ENCODE data around the gene SACS. TPM values are rescaled to one million over a fixed set of nuclear protein-coding genes. Genes with fewer than 3 reads are reported as not detected.

The SACS gene
- polyA plus RNA-seq, 3 donors = 1.7 to 2.7 (median 2.2) TPM

DNA sequence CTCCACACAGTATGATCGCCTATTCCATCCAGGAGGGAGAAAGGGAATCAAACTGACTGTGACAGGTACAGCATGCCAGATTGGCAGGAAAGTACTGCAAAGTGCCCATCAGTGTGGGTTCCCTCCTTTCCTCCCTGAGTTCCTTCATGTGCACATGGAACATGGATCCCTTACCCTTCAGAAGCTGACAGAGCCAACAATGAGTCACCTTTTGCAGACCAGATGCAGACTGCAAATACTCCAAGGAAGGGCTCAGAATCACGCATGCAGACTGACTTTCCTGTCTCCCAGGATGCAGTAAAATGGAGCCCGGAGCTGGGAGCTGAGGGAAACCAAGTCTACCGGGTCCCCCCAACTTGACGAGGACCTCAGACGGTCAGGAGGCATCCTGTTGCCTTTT lies 41.8 kb downstream of the SACS start:
- H4K20me1 ChIP-seq (ENCODE audit: insufficient read depth, low read length) = no peaks in the 10 kb centered on the region
- intact Hi-C loops (cut with micrococcal nuclease) = no loop called here

DNA sequence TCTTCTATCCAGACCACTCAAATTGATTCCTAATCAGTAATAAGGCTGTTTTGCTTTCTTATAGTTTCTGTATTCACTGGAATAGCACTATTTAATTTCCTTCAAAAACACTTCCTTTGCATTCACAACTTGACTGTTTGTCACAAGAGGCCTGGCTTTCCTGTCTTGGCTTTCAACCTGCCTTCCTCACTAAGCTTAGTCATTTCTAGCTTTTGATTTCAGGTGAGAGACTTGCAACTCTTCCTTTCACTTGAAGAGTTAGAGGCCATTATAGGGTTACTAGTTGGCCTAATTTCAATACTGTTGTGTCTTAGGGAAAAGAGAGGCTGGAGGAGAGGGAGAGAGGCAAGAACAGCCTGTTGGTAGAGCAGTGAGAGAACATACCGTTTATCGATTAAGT lies 47.0 kb downstream of the SACS start:
- TF ChIP-seq, protein P1, sequence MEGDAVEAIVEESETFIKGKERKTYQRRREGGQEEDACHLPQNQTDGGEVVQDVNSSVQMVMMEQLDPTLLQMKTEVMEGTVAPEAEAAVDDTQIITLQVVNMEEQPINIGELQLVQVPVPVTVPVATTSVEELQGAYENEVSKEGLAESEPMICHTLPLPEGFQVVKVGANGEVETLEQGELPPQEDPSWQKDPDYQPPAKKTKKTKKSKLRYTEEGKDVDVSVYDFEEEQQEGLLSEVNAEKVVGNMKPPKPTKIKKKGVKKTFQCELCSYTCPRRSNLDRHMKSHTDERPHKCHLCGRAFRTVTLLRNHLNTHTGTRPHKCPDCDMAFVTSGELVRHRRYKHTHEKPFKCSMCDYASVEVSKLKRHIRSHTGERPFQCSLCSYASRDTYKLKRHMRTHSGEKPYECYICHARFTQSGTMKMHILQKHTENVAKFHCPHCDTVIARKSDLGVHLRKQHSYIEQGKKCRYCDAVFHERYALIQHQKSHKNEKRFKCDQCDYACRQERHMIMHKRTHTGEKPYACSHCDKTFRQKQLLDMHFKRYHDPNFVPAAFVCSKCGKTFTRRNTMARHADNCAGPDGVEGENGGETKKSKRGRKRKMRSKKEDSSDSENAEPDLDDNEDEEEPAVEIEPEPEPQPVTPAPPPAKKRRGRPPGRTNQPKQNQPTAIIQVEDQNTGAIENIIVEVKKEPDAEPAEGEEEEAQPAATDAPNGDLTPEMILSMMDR (IDR thresholded peaks at IDR 0.05) = no peak
- Histone ChIP-seq H3K79me2 (ENCODE audit: insufficient read depth, low read length) (no peaks in the 10 kb centered on the region), H3K4me2 (replicated peaks; ENCODE audit: extremely low read depth, low read length, poor library complexity, severe bottlenecking) (no peak overlapping the region), H4K20me1 (ENCODE audit: insufficient read depth, low read length) (no peaks in the 10 kb centered on the region), H3K27me3 (ENCODE audit: control insufficient read depth in 2 of 2, insufficient read depth in 2 of 2, low read length in 2 of 2) (no peaks in the 10 kb centered on the region), H3K9me3 (replicated peaks in 1 of 2; ENCODE audit: control insufficient read depth in 1 of 2, insufficient read depth in 1 of 2, low read length in 2 of 2) (no peaks in the 10 kb centered on the region), H3K27ac (ENCODE audit: low read depth in 1 of 2, low read length in 2 of 2) (no peak overlapping the region), H3K4me1 (ENCODE audit: control insufficient read depth in 1 of 2, insufficient read depth in 2 of 2, low read length in 2 of 2) (no peaks in the 10 kb centered on the region), H3K36me3 (replicated peaks in 1 of 2; ENCODE audit: control insufficient read depth in 1 of 2, insufficient read depth in 2 of 2, low read length in 2 of 2) (no peaks in the 10 kb centered on the region), H3K9ac (ENCODE audit: insufficient read depth, low read length, poor library complexity, severe bottlenecking) (no peak overlapping the region), H3K4me3 (replicated peaks in 1 of 3; ENCODE audit: low read depth in 2 of 3, low read length in 3 of 3) (no peak overlapping the region), H2AFZ (ENCODE audit: insufficient read depth, low read depth, low read length, poor library complexity, severe bottlenecking) (no peak overlapping the region)
- no peak for DNase-seq
- Mint-ChIP-seq H3K36me3 (peaks cover 0 to 2% of the 10 kb centered on the region in 2 donors), H3K27me3 (ENCODE audit: low read depth in 3 of 3) (peaks cover 0 to 5% (median 0%) of the 10 kb centered on the region in 3 donors), H3K4me3 (no peak overlapping the region), H3K27ac (no peak overlapping the region), H3K9me3 (peaks cover 0 to 2% (median 0%) of the 10 kb centered on the region in 7 donors), H3K4me1 (no peaks in the 10 kb centered on the region)
- intact Hi-C loops (cut with micrococcal nuclease) = no loop called here
- WGBS (ENCODE audit: insufficient coverage) = no CpG with 5 or more reads among the region's 2 CpGs

More for the DNA sequence above, 41.8 kb downstream of the SACS start:
- Histone ChIP-seq H3K79me2 (ENCODE audit: insufficient read depth, low read length) (no peaks in the 10 kb centered on the region), H3K4me1 (ENCODE audit: control insufficient read depth in 1 of 2, insufficient read depth in 2 of 2, low read length in 2 of 2) (no peaks in the 10 kb centered on the region), H3K27ac (ENCODE audit: low read depth in 1 of 2, low read length in 2 of 2) (no peak overlapping the region), H3K27me3 (ENCODE audit: control insufficient read depth in 2 of 2, insufficient read depth in 2 of 2, low read length in 2 of 2) (no peaks in the 10 kb centered on the region), H3K9ac (ENCODE audit: insufficient read depth, low read length, poor library complexity, severe bottlenecking) (no peak overlapping the region), H2AFZ (ENCODE audit: insufficient read depth, low read depth, low read length, poor library complexity, severe bottlenecking) (no peak overlapping the region), H3K9me3 (replicated peaks in 1 of 2; ENCODE audit: control insufficient read depth in 1 of 2, insufficient read depth in 1 of 2, low read length in 2 of 2) (no peaks in the 10 kb centered on the region), H3K4me3 (replicated peaks in 1 of 3; ENCODE audit: low read depth in 2 of 3, low read length in 3 of 3) (no peak overlapping the region), H3K4me2 (replicated peaks; ENCODE audit: extremely low read depth, low read length, poor library complexity, severe bottlenecking) (no peak overlapping the region), H3K36me3 (replicated peaks in 1 of 2; ENCODE audit: control insufficient read depth in 1 of 2, insufficient read depth in 2 of 2, low read length in 2 of 2) (no peaks in the 10 kb centered on the region)
- Mint-ChIP-seq H3K36me3 (no peaks in the 10 kb centered on the region), H3K27me3 (ENCODE audit: low read depth in 3 of 3) (peaks cover 0 to 2% (median 1%) of the 10 kb centered on the region in 3 donors), H3K4me3 (no peak overlapping the region), H3K9me3 (peaks cover 0 to 12% (median 0%) of the 10 kb centered on the region in 7 donors), H3K4me1 (no peaks in the 10 kb centered on the region), H3K27ac (peak overlapping the region in 1 of 7 donors; percentile 12)
- WGBS (ENCODE audit: insufficient coverage) = 77% methylated on average over 5 of the region's 6 CpGs
- no peak for DNase-seq
- TF ChIP-seq, protein P1 (IDR thresholded peaks at IDR 0.05) = no peak
